ENCODE measurements around the gene IQGAP3. TPM values are rescaled to one million over a fixed set of nuclear protein-coding genes. Genes with fewer than 3 reads are reported as not detected.
A peak's percentile ranks its signal among the peaks of the same experiment; 100 is the strongest.

The IQGAP3 gene
- total RNA-seq, 8 experiments from 2014 or later: 0.20 to 11.6 (median 1.5) TPM

GRCh38 chr1:156492013-156492590, 80.3 kb downstream of the IQGAP3 start:
- 25 to 100% (median 61%) methylated on average over 1 to 6 of the region's 6 CpGs; no CpG with 5 or more reads in 2 of the 10 experiments for WGBS, 10 experiments
- peaks cover 60 to 68% of the 10 kb centered on the region in 2 donors for H3K4me1 ChIP-seq (replicated peaks in 1 of 2)
- no peak overlapping the region for H3K4me3 ChIP-seq
- no peak overlapping the region for H3K27ac ChIP-seq
- in situ Hi-C loops (cut with MboI; ENCODE audit: low pct_unique_long_range_greater_than_20kb in 2 of 9, low sequenced_read_pairs in 9 of 9, unreplicated experiment in 9 of 9): no loop called here
- ATAC-seq (replicated peaks in 6 of 8): no peak

GRCh38 chr1:156491151-156491949, 81.0 kb downstream of the IQGAP3 start:
- Histone ChIP-seq H3K4me3 (no peak overlapping the region), H3K27ac (peak overlapping the region in 1 of 2 donors; percentile 39), H3K4me1 (replicated peaks in 1 of 2) (peaks cover 60 to 70% of the 10 kb centered on the region in 2 donors)
- peak in 3 of 8 experiments; percentile 18 to 57 (median 26) for ATAC-seq (replicated peaks in 6 of 8)
- 0 to 100% (median 86%) methylated on average over 1 to 5 of the region's 6 CpGs; no CpG with 5 or more reads in 3 of the 10 experiments for WGBS, 10 experiments
- in situ Hi-C loops (cut with MboI; ENCODE audit: low pct_unique_long_range_greater_than_20kb in 2 of 9, low sequenced_read_pairs in 9 of 9, unreplicated experiment in 9 of 9): no loop called here

GRCh38 chr1:156490401-156491032, 81.8 kb downstream of the IQGAP3 start:
- Histone ChIP-seq H3K27ac (peak overlapping the region; percentile 39 to 67), H3K4me3 (peak overlapping the region in 2 of 5 donors; percentile 0 to 4), H3K4me1 (replicated peaks in 1 of 2) (peaks cover 60 to 66% of the 10 kb centered on the region in 2 donors)
- WGBS, 10 experiments: 71 to 83% (median 80%) methylated on average over 1 to 2 of the region's 10 CpGs; no CpG with 5 or more reads in 7 of the 10 experiments
- in situ Hi-C loops (cut with MboI; ENCODE audit: low pct_unique_long_range_greater_than_20kb in 2 of 9, low sequenced_read_pairs in 9 of 9, unreplicated experiment in 9 of 9): no loop called here
- ATAC-seq (replicated peaks in 6 of 8): peak; percentile 29 to 69 (median 54)

- peaks cover 60 to 66% of the 10 kb centered on the region in 2 donors for H3K4me1 ChIP-seq (replicated peaks in 1 of 2)
- 14% methylated on average over 1 of the region's 7 CpGs; no CpG with 5 or more reads in 9 of the 10 experiments for WGBS, 10 experiments
- peak overlapping the region in 2 of 5 donors; percentile 0 to 4 for H3K4me3 ChIP-seq
- ATAC-seq (replicated peaks in 6 of 8): peak in 5 of 8 experiments; percentile 2 to 13 (median 4)
- in situ Hi-C loops (cut with MboI; ENCODE audit: low pct_unique_long_range_greater_than_20kb in 2 of 9, low sequenced_read_pairs in 9 of 9, unreplicated experiment in 9 of 9): no loop called here
- peak overlapping the region; percentile 39 to 67 for H3K27ac ChIP-seq
These were observed 82.5 kb downstream of the IQGAP3 start for GRCh38 chr1:156489935-156490293.

- Histone ChIP-seq H3K4me3 (peak overlapping the region in 1 of 5 donors; percentile 2), H3K4me1 (replicated peaks in 1 of 2) (peaks cover 60 to 64% of the 10 kb centered on the region in 2 donors), H3K27ac (peak overlapping the region; percentile 39 to 67)
- ATAC-seq (replicated peaks in 6 of 8): peak; percentile 3 to 91 (median 84)
- in situ Hi-C loops (cut with MboI; ENCODE audit: low pct_unique_long_range_greater_than_20kb in 2 of 9, low sequenced_read_pairs in 9 of 9, unreplicated experiment in 9 of 9): no loop called here
- WGBS, 10 experiments: 0 to 27% (median 14%) methylated on average over 2 to 7 of the region's 12 CpGs; no CpG with 5 or more reads in 5 of the 10 experiments
These were observed 83.0 kb downstream of the IQGAP3 start for GRCh38 chr1:156489166-156489934.

GRCh38 chr1:156488566-156489165, 83.7 kb downstream of the IQGAP3 start:
- Histone ChIP-seq H3K27ac (peak overlapping the region; percentile 25 to 26), H3K4me3 (no peak overlapping the region), H3K4me1 (replicated peaks in 1 of 2) (peaks cover 59 to 60% of the 10 kb centered on the region in 2 donors)
- 63 to 100% (median 71%) methylated on average over 1 to 5 of the region's 5 CpGs; no CpG with 5 or more reads in 3 of the 10 experiments for WGBS, 10 experiments
- ATAC-seq (replicated peaks in 6 of 8): no peak
- in situ Hi-C loops (cut with MboI; ENCODE audit: low pct_unique_long_range_greater_than_20kb in 2 of 9, low sequenced_read_pairs in 9 of 9, unreplicated experiment in 9 of 9): no loop called here

GRCh38 chr1:156487862-156488261, 84.5 kb downstream of the IQGAP3 start:
- 86 to 90% (median 88%) methylated on average over 1 to 2 of the region's 4 CpGs; no CpG with 5 or more reads in 7 of the 10 experiments for WGBS, 10 experiments
- no peak for ATAC-seq (replicated peaks in 6 of 8)
- Histone ChIP-seq H3K4me3 (no peak overlapping the region), H3K27ac (no peak overlapping the region), H3K4me1 (replicated peaks in 1 of 2) (peaks cover 56 to 58% of the 10 kb centered on the region in 2 donors)
- in situ Hi-C loops (cut with MboI; ENCODE audit: low pct_unique_long_range_greater_than_20kb in 2 of 9, low sequenced_read_pairs in 9 of 9, unreplicated experiment in 9 of 9): no loop called here

GRCh38 chr1:156486421-156487344, 85.7 kb downstream of the IQGAP3 start:
- 61 to 100% (median 85%) methylated on average over 1 to 4 of the region's 7 CpGs; no CpG with 5 or more reads in 2 of the 10 experiments for WGBS, 10 experiments
- Histone ChIP-seq H3K4me3 (no peak overlapping the region), H3K27ac (no peak overlapping the region), H3K4me1 (replicated peaks in 1 of 2) (peaks cover 53% of the 10 kb centered on the region in 2 donors)
- peak in 1 of 8 experiments; percentile 16 for ATAC-seq (replicated peaks in 6 of 8)
- in situ Hi-C loops (cut with MboI; ENCODE audit: low pct_unique_long_range_greater_than_20kb in 2 of 9, low sequenced_read_pairs in 9 of 9, unreplicated experiment in 9 of 9): no loop called here

GRCh38 chr1:156485984-156486383, 86.4 kb downstream of the IQGAP3 start:
- 80 to 100% (median 87%) methylated on average over 1 to 3 of the region's 3 CpGs; no CpG with 5 or more reads in 5 of the 10 experiments for WGBS, 10 experiments
- in situ Hi-C loops (cut with MboI; ENCODE audit: low pct_unique_long_range_greater_than_20kb in 2 of 9, low sequenced_read_pairs in 9 of 9, unreplicated experiment in 9 of 9): no loop called here
- H3K4me1 ChIP-seq (replicated peaks in 1 of 2): peaks cover 46% of the 10 kb centered on the region in 2 donors
- no peak for ATAC-seq (replicated peaks in 6 of 8)
- H3K4me3 ChIP-seq: no peak overlapping the region
- H3K27ac ChIP-seq: no peak overlapping the region

- ATAC-seq (replicated peaks in 6 of 8): no peak
- in situ Hi-C loops (cut with MboI; ENCODE audit: low pct_unique_long_range_greater_than_20kb in 2 of 9, low sequenced_read_pairs in 9 of 9, unreplicated experiment in 9 of 9): no loop called here
- peaks cover 32% of the 10 kb centered on the region in 2 donors for H3K4me1 ChIP-seq (replicated peaks in 1 of 2)
- H3K27ac ChIP-seq: no peak overlapping the region
- WGBS, 10 experiments: 92 to 100% (median 96%) methylated on average over 1 to 4 of the region's 6 CpGs; no CpG with 5 or more reads in 5 of the 10 experiments
- no peak overlapping the region for H3K4me3 ChIP-seq
These were observed 87.8 kb downstream of the IQGAP3 start for GRCh38 chr1:156484480-156485058.

GRCh38 chr1:156483397-156483796, 89.0 kb downstream of the IQGAP3 start:
- Histone ChIP-seq H3K4me1 (replicated peaks in 1 of 2) (peaks cover 20% of the 10 kb centered on the region in 2 donors), H3K4me3 (no peak overlapping the region), H3K27ac (no peak overlapping the region)
- peak in 2 of 8 experiments; percentile 15 to 32 for ATAC-seq (replicated peaks in 6 of 8)
- in situ Hi-C loops (cut with MboI; ENCODE audit: low pct_unique_long_range_greater_than_20kb in 2 of 9, low sequenced_read_pairs in 9 of 9, unreplicated experiment in 9 of 9): no loop called here
- WGBS, 10 experiments: 60 to 100% (median 88%) methylated on average over 1 to 2 of the region's 2 CpGs; no CpG with 5 or more reads in 6 of the 10 experiments

Data from motor neuron (in vitro differentiated cells).